Neural cell (in vitro differentiated cells): Measurements from ENCODE around the gene RTN4. TPM values are rescaled to one million over a fixed set of nuclear protein-coding genes. Genes with fewer than 3 reads are reported as not detected.

Experiments used
- H2AFZ ChIP-seq: fragments of 200-600, 300-800 bp; sonication (generic), shearing (Covaris generic); 2 replicates; pipeline ENCODE4 v1.6.0; 2014; ENCODE audit warnings: low read depth, mild to moderate bottlenecking, antibody characterized with exemption, low read length, moderate library complexity
- H3F3A ChIP-seq: fragments of 200-600 bp; shearing (Covaris generic); 2 replicates; pipeline ENCODE4 v1.6.1; 2016; ENCODE audit warnings: mild to moderate bottlenecking, moderate library complexity, mixed read lengths, antibody characterized with exemption, low read length; ENCODE audit not compliant: insufficient read depth, poor library complexity, severe bottlenecking
- H3K27ac ChIP-seq: fragments of 200-600, 300-800 bp; sonication (generic), shearing (Covaris generic); 2 replicates; pipeline ENCODE4 v1.5.1; 2014; ENCODE audit warnings: mild to moderate bottlenecking, low read length, moderate library complexity
- H3K27me3 ChIP-seq: fragments of 300-800, 200-600 bp; sonication (generic), shearing (Covaris generic); 2 replicates; pipeline ENCODE4 v1.6.0; 2014; ENCODE audit warnings: mild to moderate bottlenecking, low read depth, low read length, moderate library complexity; ENCODE audit not compliant: insufficient read depth
- H3K36me3 ChIP-seq: fragments of 300-800, 200-600 bp; sonication (generic), shearing (Covaris generic); 2 replicates; pipeline ENCODE4 v1.5.1; 2014; ENCODE audit warnings: mild to moderate bottlenecking, antibody characterized with exemption, low read length, moderate library complexity; ENCODE audit not compliant: insufficient read depth
- H3K4me2 ChIP-seq: fragments of 300-800, 200-600 bp; sonication (generic), shearing (Covaris generic); 2 replicates; pipeline ENCODE4 v1.6.0; 2014; ENCODE audit warnings: mild to moderate bottlenecking, low read length
- H3K4me3 ChIP-seq: fragments of 300-800, 200-600 bp; sonication (generic), shearing (Covaris generic); 2 replicates; pipeline ENCODE4 v1.5.1; 2014; ENCODE audit warnings: mild to moderate bottlenecking, low read length, moderate library complexity
- H3K79me2 ChIP-seq: fragments of 200-600 bp; shearing (Covaris generic); replicated peaks from 2 replicates; pipeline ENCODE4 v1.6.0; 2014; ENCODE audit warnings: mild to moderate bottlenecking, low read length, moderate library complexity; ENCODE audit not compliant: insufficient read depth
- H3K9ac ChIP-seq: fragments of 300-800, 200-600 bp; sonication (generic), shearing (Covaris generic); 2 replicates; pipeline ENCODE4 v1.6.1; 2016; ENCODE audit warnings: mild to moderate bottlenecking, low read length, mixed read lengths
- H3K9me2 ChIP-seq: fragments of 200-600 bp; shearing (Covaris generic); 2 replicates; pipeline ENCODE4 v1.6.1; 2016; ENCODE audit warnings: mild to moderate bottlenecking, low read length, mixed read lengths; ENCODE audit not compliant: insufficient read depth
- H3K9me3 ChIP-seq: fragments of 200-600, 300-800 bp; sonication (generic), shearing (Covaris generic); 2 replicates; pipeline ENCODE4 v1.6.1; 2016; ENCODE audit warnings: mild to moderate bottlenecking, mixed run types, low read length, moderate library complexity, mixed read lengths
- H4K20me1 ChIP-seq: fragments of 200-600 bp; shearing (Covaris generic); 2 replicates; pipeline ENCODE4 v1.6.1; 2016; ENCODE audit warnings: mild to moderate bottlenecking, mixed run types; ENCODE audit not compliant: insufficient read depth
- EP300 ChIP-seq: fragments of 450-650 bp; conservative IDR thresholded peaks from 2 replicates; pipeline ENCODE4 v1.6.1; 2014; ENCODE audit warnings: antibody characterized with exemption, mild to moderate bottlenecking, moderate library complexity; ENCODE audit not compliant: poor library complexity, severe bottlenecking
- EZH2 ChIP-seq: fragments of 200-600, 300-800 bp; shearing (Covaris generic), sonication (generic); IDR thresholded peaks from 2 replicates; pipeline ENCODE4 v1.6.1; 2014; ENCODE audit warnings: antibody characterized with exemption, low read length, borderline replicate concordance, mild to moderate bottlenecking; ENCODE audit not compliant: insufficient read depth, poor library complexity, severe bottlenecking
- MXI1 ChIP-seq: fragments of 450-650 bp; conservative IDR thresholded peaks from 2 replicates; pipeline ENCODE4 v1.6.1; 2014; ENCODE audit warnings: antibody characterized with exemption, mild to moderate bottlenecking; ENCODE audit not compliant: poor library complexity, severe bottlenecking
- POLR2AphosphoS5 ChIP-seq: IDR thresholded peaks from 2 replicates; pipeline ENCODE4 v1.6.1; 2012
- RAD21 ChIP-seq: fragments of 450-650 bp; conservative IDR thresholded peaks from 2 replicates; pipeline ENCODE4 v1.6.1; 2014; ENCODE audit warnings: antibody characterized with exemption, mild to moderate bottlenecking, moderate library complexity
- REST ChIP-seq: IDR thresholded peaks from 2 replicates; pipeline ENCODE4 v1.6.1; 2012; ENCODE audit warnings: borderline replicate concordance
- SMC3 ChIP-seq: fragments of 450-650 bp; conservative IDR thresholded peaks from 2 replicates; pipeline ENCODE4 v1.6.1; 2014; ENCODE audit warnings: antibody characterized with exemption, mild to moderate bottlenecking, moderate library complexity; ENCODE audit not compliant: poor library complexity
- TAF1 ChIP-seq: IDR thresholded peaks from 2 replicates; pipeline ENCODE4 v1.6.1; 2012; ENCODE audit warnings: low read depth
- polyA plus RNA-seq: library from polyadenylated mRNA; depleted of rRNA; stranded (reverse); fragments of >200 nt; gene quantifications from 2 replicates; pipeline ENCODE4 v1.2.3, GENCODE V29; 2014
- TF ChIP-seq, protein P1 (sequence below): fragments of 450-650 bp; IDR thresholded peaks from 2 replicates; pipeline ENCODE4 v1.5.1; 2014; ENCODE audit warnings: antibody characterized with exemption, mild to moderate bottlenecking, moderate library complexity; ENCODE audit not compliant: poor library complexity, severe bottlenecking

Gene RTN4
- polyA plus RNA-seq, 1 donor from 2014 or later = 582 TPM

DNA sequence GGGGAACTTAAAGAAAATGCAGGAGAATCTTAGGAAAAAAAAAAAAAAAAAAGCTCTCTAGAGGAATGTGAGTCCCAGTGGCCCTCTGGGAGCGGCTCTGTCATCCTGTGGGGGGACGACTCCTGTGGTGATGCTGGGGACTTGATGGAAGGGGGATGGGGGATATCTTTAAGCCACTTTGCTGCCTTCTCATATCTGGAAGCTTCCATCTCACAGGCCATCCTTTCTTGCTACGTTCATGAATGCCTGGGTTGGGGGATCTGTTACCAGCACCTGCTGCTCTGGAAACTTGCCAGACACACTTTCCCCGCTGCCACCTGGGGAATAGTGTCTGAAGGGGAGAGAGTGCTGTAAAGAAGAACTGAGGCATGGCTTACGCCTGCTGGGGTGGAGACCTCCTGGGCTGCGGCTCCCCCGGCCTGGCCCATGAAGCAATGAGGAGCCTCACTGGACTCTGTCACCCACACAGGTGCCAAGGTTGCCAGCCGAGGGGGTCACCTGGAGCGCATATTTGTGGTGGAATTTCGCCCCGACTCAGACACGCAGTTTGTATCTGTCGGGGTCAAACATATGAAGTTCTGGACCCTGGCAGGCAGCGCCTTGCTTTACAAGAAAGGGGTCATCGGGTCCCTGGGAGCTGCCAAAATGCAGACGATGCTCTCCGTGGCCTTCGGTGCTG lies 92.8 kb downstream of the RTN4 start:
- Histone ChIP-seq H3K9me3 (no peaks in the 10 kb centered on the region), H3K9me2 (no peaks in the 10 kb centered on the region), H3K4me2 (no peak overlapping the region), H3K27me3 (no peaks in the 10 kb centered on the region), H4K20me1 (no peaks in the 10 kb centered on the region), H3K9ac (no peak overlapping the region), H3K79me2 (no peaks in the 10 kb centered on the region), H3F3A (no peaks in the 10 kb centered on the region), H3K36me3 (no peaks in the 10 kb centered on the region), H3K4me3 (no peak overlapping the region), H3K27ac (no peak overlapping the region), H2AFZ (no peak overlapping the region)
- TF ChIP-seq TAF1 (no peak), EZH2 (no peak), SMC3 (no peak)

DNA sequence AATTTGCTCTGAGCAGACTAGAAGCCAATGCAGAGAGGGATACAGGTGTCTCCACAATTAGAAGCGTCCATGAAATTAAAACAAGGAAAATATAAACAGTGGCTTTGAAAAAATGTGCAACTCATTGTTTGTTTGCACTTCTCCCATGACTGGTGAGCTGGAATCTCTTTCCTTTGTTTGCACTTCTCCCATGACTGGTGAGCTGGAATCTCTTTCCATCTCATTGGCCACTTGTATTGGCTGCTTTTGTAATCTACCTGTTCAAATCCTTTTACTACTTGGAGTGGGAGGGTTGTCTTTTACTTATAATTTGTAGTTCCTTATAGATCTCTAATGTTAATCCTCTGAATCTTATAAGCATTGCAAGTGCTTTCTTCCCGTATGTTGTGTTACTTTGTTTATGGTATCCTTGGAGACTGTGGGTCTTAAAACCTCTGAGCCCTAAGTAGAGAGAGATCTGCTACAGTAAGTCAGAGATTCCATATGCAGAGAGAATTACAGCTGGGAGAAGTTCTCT lies 94.1 kb downstream of the RTN4 start:
- no peaks in the 10 kb centered on the region for H3K36me3 ChIP-seq

GRCh38 chr2:54955358-54956110 lies 94.7 kb downstream of the RTN4 start:
- Histone ChIP-seq H3F3A (no peaks in the 10 kb centered on the region), H3K79me2 (no peaks in the 10 kb centered on the region), H3K4me3 (no peak overlapping the region), H3K27me3 (no peaks in the 10 kb centered on the region), H2AFZ (no peak overlapping the region), H3K9me3 (no peaks in the 10 kb centered on the region), H4K20me1 (no peaks in the 10 kb centered on the region), H3K9me2 (no peaks in the 10 kb centered on the region), H3K4me2 (no peak overlapping the region), H3K9ac (no peak overlapping the region), H3K36me3 (no peaks in the 10 kb centered on the region), H3K27ac (no peak overlapping the region)
- no peak for TF ChIP-seq EP300
- TF ChIP-seq REST = no peak
- no peak for TF ChIP-seq SMC3
- TF ChIP-seq, protein P1, sequence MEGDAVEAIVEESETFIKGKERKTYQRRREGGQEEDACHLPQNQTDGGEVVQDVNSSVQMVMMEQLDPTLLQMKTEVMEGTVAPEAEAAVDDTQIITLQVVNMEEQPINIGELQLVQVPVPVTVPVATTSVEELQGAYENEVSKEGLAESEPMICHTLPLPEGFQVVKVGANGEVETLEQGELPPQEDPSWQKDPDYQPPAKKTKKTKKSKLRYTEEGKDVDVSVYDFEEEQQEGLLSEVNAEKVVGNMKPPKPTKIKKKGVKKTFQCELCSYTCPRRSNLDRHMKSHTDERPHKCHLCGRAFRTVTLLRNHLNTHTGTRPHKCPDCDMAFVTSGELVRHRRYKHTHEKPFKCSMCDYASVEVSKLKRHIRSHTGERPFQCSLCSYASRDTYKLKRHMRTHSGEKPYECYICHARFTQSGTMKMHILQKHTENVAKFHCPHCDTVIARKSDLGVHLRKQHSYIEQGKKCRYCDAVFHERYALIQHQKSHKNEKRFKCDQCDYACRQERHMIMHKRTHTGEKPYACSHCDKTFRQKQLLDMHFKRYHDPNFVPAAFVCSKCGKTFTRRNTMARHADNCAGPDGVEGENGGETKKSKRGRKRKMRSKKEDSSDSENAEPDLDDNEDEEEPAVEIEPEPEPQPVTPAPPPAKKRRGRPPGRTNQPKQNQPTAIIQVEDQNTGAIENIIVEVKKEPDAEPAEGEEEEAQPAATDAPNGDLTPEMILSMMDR = no peak
- no peak for TF ChIP-seq RAD21
- no peak for TF ChIP-seq MXI1
- TF ChIP-seq POLR2AphosphoS5 = no peak
- TF ChIP-seq EZH2 = no peak
- no peak for TF ChIP-seq TAF1

More for the DNA sequence above, 94.1 kb downstream of the RTN4 start:
- H3K79me2 ChIP-seq = no peaks in the 10 kb centered on the region
- H2AFZ ChIP-seq = no peak overlapping the region
- no peaks in the 10 kb centered on the region for H3K9me3 ChIP-seq
- H3K9me2 ChIP-seq = no peaks in the 10 kb centered on the region
- H4K20me1 ChIP-seq = no peaks in the 10 kb centered on the region
- H3F3A ChIP-seq = no peaks in the 10 kb centered on the region
- H3K9ac ChIP-seq = no peak overlapping the region
- H3K4me2 ChIP-seq = no peak overlapping the region
- H3K27ac ChIP-seq = no peak overlapping the region
- H3K27me3 ChIP-seq = no peaks in the 10 kb centered on the region
- no peak for TF ChIP-seq EZH2
- no peak for TF ChIP-seq POLR2AphosphoS5
- no peak for TF ChIP-seq TAF1
- TF ChIP-seq, protein P1 = no peak
- TF ChIP-seq EP300 = no peak
- TF ChIP-seq SMC3 = no peak
- H3K4me3 ChIP-seq = no peak overlapping the region
